GM12874 (cell line): Measurements from ENCODE around the gene STX10.

ENCODE experiments used
- CTCF ChIP-seq: IDR thresholded peaks from 2 replicates; pipeline ENCODE4 v1.5.1; 2011; ENCODE audit warnings: low read depth, mild to moderate bottlenecking, control low read depth, low read length, moderate library complexity; ENCODE audit not compliant: insufficient read depth

STX10 gene

GRCh38 chr19:13135068-13136062, 14.8 kb downstream of the STX10 start:
- TF ChIP-seq CTCF = no peak

GRCh38 chr19:13134626-13135025, 15.5 kb downstream of the STX10 start:
- no peak for TF ChIP-seq CTCF

GRCh38 chr19:13133241-13133870, 16.8 kb downstream of the STX10 start:
- no peak for TF ChIP-seq CTCF

GRCh38 chr19:13132471-13133180, 17.5 kb downstream of the STX10 start:
- TF ChIP-seq CTCF = no peak

- no peak for TF ChIP-seq CTCF
These were observed 19.2 kb downstream of the STX10 start for GRCh38 chr19:13130886-13131490.

- no peak for TF ChIP-seq CTCF
These were observed 20.8 kb downstream of the STX10 start for GRCh38 chr19:13129384-13129783.
